Measurements from ENCODE around the gene RADIL.

The RADIL gene

GRCh38 chr7:4851459-4852422, 31.8 kb downstream of the RADIL start:
- no peak for DNase-seq (ENCODE audit: low spot score)

GRCh38 chr7:4850262-4850795, 33.2 kb downstream of the RADIL start:
- DNase-seq (ENCODE audit: low spot score): no peak

GRCh38 chr7:4849390-4849789, 34.1 kb downstream of the RADIL start:
- DNase-seq (ENCODE audit: low spot score): no peak

GRCh38 chr7:4845740-4846142, 37.8 kb downstream of the RADIL start:
- DNase-seq (ENCODE audit: low spot score): no peak

GRCh38 chr7:4842319-4843064, 41.0 kb downstream of the RADIL start:
- DNase-seq (ENCODE audit: low spot score): no peak

GRCh38 chr7:4841836-4842235, 41.7 kb downstream of the RADIL start:
- no peak for DNase-seq (ENCODE audit: low spot score)

GRCh38 chr7:4841007-4841784, 42.3 kb downstream of the RADIL start:
- no peak for DNase-seq (ENCODE audit: low spot score)

GRCh38 chr7:4840079-4840501, 43.4 kb downstream of the RADIL start:
- DNase-seq (ENCODE audit: low spot score): no peak

- DNase-seq (ENCODE audit: low spot score): no peak
These were observed 44.7 kb downstream of the RADIL start for GRCh38 chr7:4838626-4839334.

- DNase-seq (ENCODE audit: low spot score): no peak
These were observed 45.5 kb downstream of the RADIL start for GRCh38 chr7:4837803-4838625.

GRCh38 chr7:4837041-4837802, 46.3 kb downstream of the RADIL start:
- DNase-seq (ENCODE audit: low spot score): no peak

GRCh38 chr7:4836206-4836661, 47.3 kb downstream of the RADIL start:
- DNase-seq (ENCODE audit: low spot score): no peak

- DNase-seq (ENCODE audit: low spot score): no peak
These were observed 47.9 kb downstream of the RADIL start for GRCh38 chr7:4835398-4836205.

- no peak for DNase-seq (ENCODE audit: low spot score)
These were observed 48.7 kb downstream of the RADIL start for GRCh38 chr7:4834601-4835397.

- no peak for DNase-seq (ENCODE audit: low spot score)
These were observed 49.6 kb downstream of the RADIL start for GRCh38 chr7:4833691-4834600.

- no peak for DNase-seq (ENCODE audit: low spot score)
These were observed 50.3 kb downstream of the RADIL start for GRCh38 chr7:4833176-4833575.

GRCh38 chr7:4832711-4833110, 50.8 kb downstream of the RADIL start:
- no peak for DNase-seq (ENCODE audit: low spot score)
